Activated CD8-positive, alpha-beta memory T cell treated with anti-CD3 and anti-CD28 coated beads for 48 hours (primary cell): Measurements from ENCODE around the gene RTKN.
"Not testable (repeated sequence)": the region's sequence is repeated elsewhere in the genome, so short reads cannot be mapped to it uniquely, and the experiment has no call there.

Experiments used
- DNase-seq, 3 experiments: peaks; one replicate each; pipeline ENCODE4 v3.0.0-alpha.2; 2020; ENCODE audit warnings: low read depth in 2 of 3, low spot score in 2 of 3

RTKN gene

GRCh38 chr2:74441690-74442482, at the start of gene RTKN:
Gene RTKN, minus strand, starts transcription at chr2:74441937. Its CDS starts 121 bp downstream, at chr2:74441816.
- no peak for DNase-seq

- no peak for DNase-seq
Observed at GRCh38 chr2:74489906-74490305, 48.2 kb upstream of the RTKN start.

- no peak for DNase-seq
Observed at GRCh38 chr2:74488643-74489481, 47.1 kb upstream of the RTKN start.

- no peak for DNase-seq
Observed at GRCh38 chr2:74486141-74486540, 44.4 kb upstream of the RTKN start.

GRCh38 chr2:74483675-74484164, 42.0 kb upstream of the RTKN start:
- DNase-seq: not testable (repeated sequence)

GRCh38 chr2:74482801-74483674, 41.3 kb upstream of the RTKN start, which contains the start of the genes CCDC142 and TTC31:
Gene CCDC142, minus strand, starts transcription at chr2:74482998. Its CDS starts 161 bp downstream, at chr2:74482837.
Gene TTC31, plus strand, starts transcription at chr2:74483081. Its CDS starts 15 bp downstream, at chr2:74483096.
- peak; percentile 74 to 83 (median 77) for DNase-seq

GRCh38 chr2:74481961-74482800, 40.4 kb upstream of the RTKN start:
- no peak for DNase-seq

- DNase-seq: no peak
Observed at GRCh38 chr2:74481431-74481830, 39.7 kb upstream of the RTKN start.

- DNase-seq: no peak
Observed at GRCh38 chr2:74474899-74475298, 33.2 kb upstream of the RTKN start.

GRCh38 chr2:74474481-74474880, 32.7 kb upstream of the RTKN start:
- DNase-seq: no peak

- DNase-seq: no peak
Observed at GRCh38 chr2:74472945-74473258, 31.2 kb upstream of the RTKN start.

GRCh38 chr2:74472086-74472944, 30.6 kb upstream of the RTKN start, which contains the start of gene MRPL53:
Gene MRPL53, minus strand, starts transcription at chr2:74472680. Its CDS starts 20 bp downstream, at chr2:74472660.
- DNase-seq: peak; percentile 86 to 98 (median 92)

GRCh38 chr2:74471332-74472065, 29.8 kb upstream of the RTKN start:
- DNase-seq: no peak

- DNase-seq: not testable (repeated sequence)
Observed at GRCh38 chr2:74470742-74471141, 29.0 kb upstream of the RTKN start.

- no peak for DNase-seq
Observed at GRCh38 chr2:74464406-74464805, 22.7 kb upstream of the RTKN start.

GRCh38 chr2:74462786-74463105, 21.0 kb upstream of the RTKN start:
- DNase-seq: no peak

- DNase-seq: no peak
Observed at GRCh38 chr2:74462054-74462785, 20.5 kb upstream of the RTKN start.
